Endothelial cell of umbilical vein (primary cell): ENCODE data around the gene LFNG. TPM values are rescaled to one million over a fixed set of nuclear protein-coding genes. Genes with fewer than 3 reads are reported as not detected.

Experiments used
- BruUV-seq: library from RNA; stranded (reverse); fragments of 400-500 nt; replicated peaks from 2 replicates; lab custom pipeline; 2021; lab: Mats Ljungman, UMichigan
- CTCF ChIA-PET: fragments of 300-600, 350-600 bp; sonication (Branson Sonifier 250); formaldehyde crosslinking; loops from one replicate; lab custom pipeline; 2021; ENCODE audit warnings: antibody characterized with exemption, inconsistent platforms; lab: Charles Lee
- POLR2A ChIA-PET: fragments of 300-600, 350-600 bp; sonication (Branson Sonifier 250); formaldehyde crosslinking; loops from one replicate; lab custom pipeline; 2021; ENCODE audit warnings: antibody characterized with exemption, inconsistent platforms; lab: Charles Lee
- DNase-seq: peaks from one replicate; pipeline ENCODE4 v3.0.0-alpha.2; 2011; ENCODE audit warnings: low read depth, low spot score
- FAIRE-seq: peaks from 2 replicates; lab custom pipeline; 2011; peaks lifted over from hg19 to GRCh38; lab: Jason Lieb, UNC
- H2AFZ ChIP-seq: 2 replicates; pipeline ENCODE4 v1.6.0; 2012; ENCODE audit warnings: low read depth, low read length, control low read depth, inconsistent platforms
- H3K27ac ChIP-seq: 2 replicates; pipeline ENCODE4 v1.5.1; 2011; ENCODE audit warnings: low read depth, mild to moderate bottlenecking, control low read depth, low read length, moderate library complexity; ENCODE audit not compliant: insufficient read depth
- H3K27me3 ChIP-seq, 2 experiments: 2 replicates each; pipeline versions ENCODE4 v1.6.0 to v1.6.1; 2011; ENCODE audit warnings: low read length in 2 of 2, mixed read lengths in 1 of 2; ENCODE audit not compliant: control insufficient read depth in 2 of 2, insufficient read depth in 2 of 2
- H3K36me3 ChIP-seq, 2 experiments: 2 replicates in 1 of 2; 3 replicates in 1 of 2; pipeline ENCODE4 v1.5.1; 2011; ENCODE audit warnings: low read length in 2 of 2, mild to moderate bottlenecking in 1 of 2, moderate library complexity in 1 of 2; ENCODE audit not compliant: control insufficient read depth in 2 of 2, insufficient read depth in 2 of 2; ENCODE audit errors: extremely low read depth in 1 of 2
- H3K4me1 ChIP-seq: 3 replicates; pipeline ENCODE4 v1.5.1; 2011; ENCODE audit warnings: mild to moderate bottlenecking, low read length; ENCODE audit not compliant: control insufficient read depth, insufficient read depth; ENCODE audit errors: extremely low read depth
- H3K4me2 ChIP-seq: 2 replicates; pipeline ENCODE4 v1.6.1; 2011; ENCODE audit warnings: low read length, control low read depth, mixed read lengths; ENCODE audit not compliant: insufficient read depth
- H3K4me3 ChIP-seq, 3 experiments: fragments of 200-600 bp in 1 of 3; sonication (generic), shearing (Covaris generic) in 1 of 3; replicated peaks in 1 of 3; 2 replicates each; pipeline ENCODE4 v1.5.1; 2011 to 2016; ENCODE audit warnings: control low read depth in 3 of 3, low read length in 3 of 3, mild to moderate bottlenecking in 2 of 3, inconsistent platforms in 1 of 3, low read depth in 1 of 3, moderate library complexity in 1 of 3; ENCODE audit not compliant: insufficient read depth in 1 of 3
- H3K79me2 ChIP-seq: 2 replicates; pipeline ENCODE4 v1.6.0; 2012; ENCODE audit warnings: low read length, inconsistent platforms; ENCODE audit not compliant: control insufficient read depth, insufficient read depth
- H3K9ac ChIP-seq: replicated peaks from 2 replicates; pipeline ENCODE3; 2011; ENCODE audit warnings: low read length, control low read depth; ENCODE audit not compliant: insufficient read depth; ENCODE audit errors: extremely low read depth
- H3K9me1 ChIP-seq: replicated peaks from 3 replicates; pipeline ENCODE4 v1.6.0; 2011; ENCODE audit warnings: mild to moderate bottlenecking, low read length; ENCODE audit not compliant: control insufficient read depth, insufficient read depth; ENCODE audit errors: extremely low read depth
- H3K9me3 ChIP-seq: replicated peaks from 2 replicates; pipeline ENCODE4 v1.5.1; 2012; ENCODE audit warnings: low read length, inconsistent platforms; ENCODE audit not compliant: control insufficient read depth, insufficient read depth
- H4K20me1 ChIP-seq: replicated peaks from 2 replicates; pipeline ENCODE3; 2011; ENCODE audit warnings: mild to moderate bottlenecking, low read length; ENCODE audit not compliant: control insufficient read depth, insufficient read depth; ENCODE audit errors: extremely low read depth
- CTCF ChIP-seq, 2 donors: IDR thresholded peaks; 1 replicate in 1 of 2; 2 replicates in 1 of 2; pipeline ENCODE4 v1.5.1; 2011; ENCODE audit warnings: low read length in 2 of 2, mild to moderate bottlenecking in 2 of 2, moderate library complexity in 2 of 2, control low read depth in 1 of 2, inconsistent platforms in 1 of 2, low read depth in 1 of 2; ENCODE audit not compliant: insufficient read depth in 1 of 2; ENCODE audit errors: extremely low read depth in 1 of 2
- EZH2 ChIP-seq: IDR thresholded peaks from 2 replicates; pipeline ENCODE4 v1.6.1; 2012; ENCODE audit warnings: borderline replicate concordance, low read depth, mild to moderate bottlenecking, moderate library complexity, low read length, inconsistent platforms; ENCODE audit not compliant: severe bottlenecking
- FOS ChIP-seq: IDR thresholded peaks from 2 replicates; pipeline ENCODE4 v1.6.1; 2011; ENCODE audit warnings: mild to moderate bottlenecking, low read length, moderate library complexity, borderline replicate concordance; ENCODE audit not compliant: insufficient read depth
- GATA2 ChIP-seq: IDR thresholded peaks from 2 replicates; pipeline ENCODE4 v1.7.0; 2011; ENCODE audit warnings: low read depth, mild to moderate bottlenecking, moderate library complexity, mixed read lengths, low read length; ENCODE audit not compliant: insufficient read length, insufficient read depth
- JUN ChIP-seq: IDR thresholded peaks from 2 replicates; pipeline ENCODE4 v1.6.1; 2011; ENCODE audit warnings: borderline replicate concordance, low read depth; ENCODE audit not compliant: insufficient read length, insufficient read depth
- MAX ChIP-seq: IDR thresholded peaks from 2 replicates; pipeline ENCODE4 v1.6.1; 2011; ENCODE audit not compliant: insufficient read depth, insufficient read length
- MYC ChIP-seq: IDR thresholded peaks from one replicate; pipeline ENCODE4 v1.6.1; 2011; ENCODE audit warnings: mild to moderate bottlenecking, low read depth, low read length
- POLR2A ChIP-seq: IDR thresholded peaks from 2 replicates; pipeline ENCODE4 v1.6.1; 2012; ENCODE audit warnings: low read depth, mild to moderate bottlenecking, control low read depth, low read length
- POLR2AphosphoS5 ChIP-seq: IDR thresholded peaks from 2 replicates; pipeline ENCODE4 v1.6.1; 2012; ENCODE audit warnings: low read depth, mild to moderate bottlenecking, control low read depth, low read length, moderate library complexity; ENCODE audit not compliant: insufficient read depth
- dilution Hi-C: fragments of 300-500 bp; cut with MboI; formaldehyde crosslinking; loops from one replicate; pipeline ENCODE4 v1.15.0; 2019; ENCODE audit warnings: low sequenced_read_pairs; ENCODE audit not compliant: extremely low pct_ligation_motif_present
- intact Hi-C: fragments of 100-400 bp; cut with micrococcal nuclease; formaldehyde crosslinking; loops from one replicate; pipeline ENCODE4 v1.10.0; 2022
- polyA plus RNA-seq, 4 experiments: library from polyadenylated mRNA; depleted of rRNA in 3 of 4; stranded (reverse) in 3 of 4; unstranded in 1 of 4; fragments of >200 nt; gene quantifications; 2 replicates each; pipeline versions ENCODE4 v1.2.1 to v1.2.3, GENCODE V29; 2011 to 2012; ENCODE audit warnings: missing spikeins in 1 of 4
- total RNA-seq: library from RNA; stranded (reverse); gene quantifications from 2 replicates; pipeline ENCODE4 v1.2.3, GENCODE V29; 2021

LFNG gene
- total and polyA plus RNA-seq, 2 donors (not counting 3 experiments of a cell fraction or from before 2014, with no cell fraction given), result 12.6 to 13.1 TPM

GRCh38 chr7:2567679-2568278, 48.2 kb downstream of the LFNG start:
- Histone ChIP-seq H3K9me1 (no peaks in the 10 kb centered on the region), H2AFZ (no peak overlapping the region), H3K27ac (no peak overlapping the region), H4K20me1 (no peaks in the 10 kb centered on the region), H3K4me3 (no peak overlapping the region), H3K4me2 (no peak overlapping the region), H3K9me3 (no peaks in the 10 kb centered on the region), H3K27me3 (no peaks in the 10 kb centered on the region), H3K79me2 (no peaks in the 10 kb centered on the region), H3K4me1 (peaks cover 17% of the 10 kb centered on the region), H3K9ac (no peak overlapping the region), H3K36me3 (no peaks in the 10 kb centered on the region)
- dilution Hi-C loops (no loop called here), intact Hi-C loops (loop anchor here (1.0 kb wide), 1 partner anchor 114 kb away; no protein-coding TSS in a partner anchor)
- BruUV-seq, result no TSS peak
- CTCF ChIA-PET, result interaction anchor here (0.6 to 2.4 kb wide), 10 partner anchors 41 to 142 kb away, joined by 3 to 18 read pairs (median 4); partner anchors contain the start of gene TTYH3
- FAIRE-seq (no peak), DNase-seq (no peak)
- TF ChIP-seq MYC, result no peak
- TF ChIP-seq CTCF (IDR thresholded peaks at IDR 0.05; ENCODE audit: extremely low read depth in 1 of 2, insufficient read depth in 1 of 2, low read depth in 1 of 2, low read length in 2 of 2), result peak; percentile 25 to 57
- POLR2A ChIA-PET, result no interaction called here

GRCh38 chr7:2568521-2569223, 49.1 kb downstream of the LFNG start:
- DNase-seq, result no peak
- H3K9me3 ChIP-seq, result no peaks in the 10 kb centered on the region
- CTCF ChIA-PET, result interaction anchor here (1.1 to 2.4 kb wide), 6 partner anchors 40 to 117 kb away, joined by 3 to 18 read pairs (median 4); partner anchors contain the start of gene TTYH3
- H3K27ac ChIP-seq, result no peak overlapping the region
- no peaks in the 10 kb centered on the region for H3K36me3 ChIP-seq
- H3K79me2 ChIP-seq, result no peaks in the 10 kb centered on the region
- POLR2A ChIA-PET, result no interaction called here
- no peaks in the 10 kb centered on the region for H3K9me1 ChIP-seq
- no peak overlapping the region for H3K4me2 ChIP-seq
- intact Hi-C loops, result no loop called here
- BruUV-seq, result no TSS peak
- H3K4me1 ChIP-seq, result peaks cover 26% of the 10 kb centered on the region
- no peak overlapping the region for H2AFZ ChIP-seq
- H4K20me1 ChIP-seq, result no peaks in the 10 kb centered on the region
- FAIRE-seq, result no peak
- H3K9ac ChIP-seq, result no peak overlapping the region
- dilution Hi-C loops, result no loop called here
- no peaks in the 10 kb centered on the region for H3K27me3 ChIP-seq
- TF ChIP-seq MYC, result no peak
- no peak for TF ChIP-seq CTCF (IDR thresholded peaks at IDR 0.05; ENCODE audit: extremely low read depth in 1 of 2, insufficient read depth in 1 of 2, low read depth in 1 of 2, low read length in 2 of 2)
- no peak for TF ChIP-seq EZH2
- TF ChIP-seq POLR2AphosphoS5, result no peak
- no peak for TF ChIP-seq GATA2
- no peak for TF ChIP-seq JUN
- no peak for TF ChIP-seq POLR2A
- TF ChIP-seq FOS, result no peak
- TF ChIP-seq MAX, result no peak
- H3K4me3 ChIP-seq, result no peak overlapping the region
